Thoracic aorta (tissue), 2 donors: Measurements from ENCODE around the gene CLTCL1. TPM values are rescaled to one million over a fixed set of nuclear protein-coding genes. Genes with fewer than 3 reads are reported as not detected.

Source experiments
- ATAC-seq: fragments of 150-250 bp; one replicate; pipeline ENCODE4 v1.8.0; 2017; ENCODE audit warnings: low read depth; ENCODE audit not compliant: insufficient number of reproducible peaks, low FRiP score
- DNase-seq: peaks from one replicate; pipeline ENCODE4 v3.0.0-alpha.2; 2020; ENCODE audit warnings: low spot score
- H3K27ac ChIP-seq, 2 donors: fragments of 200-600 bp; sonication (generic); 1 replicate in 1 of 2; 2 replicates in 1 of 2; pipeline ENCODE4 v1.5.1; 2016; ENCODE audit warnings: mild to moderate bottlenecking in 2 of 2, moderate library complexity in 2 of 2
- H3K27me3 ChIP-seq: fragments of 200-600 bp; sonication (generic); replicated peaks from 2 replicates; pipeline ENCODE4 v1.6.0; 2016; ENCODE audit warnings: mild to moderate bottlenecking; ENCODE audit not compliant: insufficient read depth
- H3K36me3 ChIP-seq: fragments of 200-600 bp; sonication (generic); one replicate; pipeline ENCODE4 v1.5.1; 2016
- H3K4me1 ChIP-seq, 2 donors: fragments of 200-600 bp; sonication (generic); 1 replicate in 1 of 2; 2 replicates in 1 of 2; pipeline versions ENCODE4 v1.5.1 to v1.6.0; 2016; ENCODE audit warnings: low read depth in 2 of 2, mild to moderate bottlenecking in 1 of 2; ENCODE audit not compliant: control insufficient read depth in 1 of 2
- H3K4me3 ChIP-seq: fragments of 200-600 bp; sonication (generic); 2 replicates; pipeline ENCODE4 v1.5.1; 2016; ENCODE audit warnings: mild to moderate bottlenecking
- H3K9me3 ChIP-seq: fragments of 200-600 bp; sonication (generic); 2 replicates; pipeline ENCODE4 v1.5.1; 2016
- total RNA-seq, 2 donors: library from RNA; depleted of rRNA; stranded (reverse); fragments of >200 nt; gene quantifications; one replicate each; pipeline versions ENCODE4 v1.1.0 to v1.2.3, GENCODE V29; 2016
- TF ChIP-seq, protein P1 (sequence below): fragments of 200-600 bp; sonication (generic); IDR thresholded peaks from one replicate; pipeline ENCODE4 v1.5.1; 2019; ENCODE audit warnings: antibody characterized with exemption

CLTCL1 gene
- total RNA-seq, 2 donors from 2014 or later = 5.3 to 6.1 TPM

DNA sequence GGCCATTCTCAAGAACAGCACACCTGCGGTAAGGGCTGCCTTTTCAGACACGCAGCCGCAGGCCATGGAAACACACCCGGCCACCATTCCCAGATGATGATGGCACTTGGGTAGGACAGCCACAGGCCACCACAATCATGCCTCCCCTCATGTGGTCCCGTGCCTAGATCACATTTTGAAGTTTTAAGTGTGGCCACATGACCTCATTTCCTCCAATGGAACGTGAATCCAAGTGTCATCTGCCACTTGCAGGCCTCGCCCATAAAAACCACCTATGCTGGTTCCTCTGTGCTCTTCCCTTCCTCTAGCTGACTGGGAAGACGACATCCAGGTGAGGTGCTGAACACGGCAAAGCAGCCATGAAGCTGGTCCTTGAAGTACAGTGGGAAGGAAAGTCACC, 68.4 kb downstream of the CLTCL1 start:
- TF ChIP-seq, protein P1, sequence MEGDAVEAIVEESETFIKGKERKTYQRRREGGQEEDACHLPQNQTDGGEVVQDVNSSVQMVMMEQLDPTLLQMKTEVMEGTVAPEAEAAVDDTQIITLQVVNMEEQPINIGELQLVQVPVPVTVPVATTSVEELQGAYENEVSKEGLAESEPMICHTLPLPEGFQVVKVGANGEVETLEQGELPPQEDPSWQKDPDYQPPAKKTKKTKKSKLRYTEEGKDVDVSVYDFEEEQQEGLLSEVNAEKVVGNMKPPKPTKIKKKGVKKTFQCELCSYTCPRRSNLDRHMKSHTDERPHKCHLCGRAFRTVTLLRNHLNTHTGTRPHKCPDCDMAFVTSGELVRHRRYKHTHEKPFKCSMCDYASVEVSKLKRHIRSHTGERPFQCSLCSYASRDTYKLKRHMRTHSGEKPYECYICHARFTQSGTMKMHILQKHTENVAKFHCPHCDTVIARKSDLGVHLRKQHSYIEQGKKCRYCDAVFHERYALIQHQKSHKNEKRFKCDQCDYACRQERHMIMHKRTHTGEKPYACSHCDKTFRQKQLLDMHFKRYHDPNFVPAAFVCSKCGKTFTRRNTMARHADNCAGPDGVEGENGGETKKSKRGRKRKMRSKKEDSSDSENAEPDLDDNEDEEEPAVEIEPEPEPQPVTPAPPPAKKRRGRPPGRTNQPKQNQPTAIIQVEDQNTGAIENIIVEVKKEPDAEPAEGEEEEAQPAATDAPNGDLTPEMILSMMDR = no peak
- Histone ChIP-seq H3K9me3 (no peaks in the 10 kb centered on the region), H3K27ac (no peak overlapping the region), H3K4me3 (no peak overlapping the region), H3K36me3 (peaks cover 7% of the 10 kb centered on the region), H3K4me1 (peaks cover 0 to 9% of the 10 kb centered on the region in 2 donors), H3K27me3 (no peaks in the 10 kb centered on the region)
- DNase-seq = no peak
- no peak for ATAC-seq

DNA sequence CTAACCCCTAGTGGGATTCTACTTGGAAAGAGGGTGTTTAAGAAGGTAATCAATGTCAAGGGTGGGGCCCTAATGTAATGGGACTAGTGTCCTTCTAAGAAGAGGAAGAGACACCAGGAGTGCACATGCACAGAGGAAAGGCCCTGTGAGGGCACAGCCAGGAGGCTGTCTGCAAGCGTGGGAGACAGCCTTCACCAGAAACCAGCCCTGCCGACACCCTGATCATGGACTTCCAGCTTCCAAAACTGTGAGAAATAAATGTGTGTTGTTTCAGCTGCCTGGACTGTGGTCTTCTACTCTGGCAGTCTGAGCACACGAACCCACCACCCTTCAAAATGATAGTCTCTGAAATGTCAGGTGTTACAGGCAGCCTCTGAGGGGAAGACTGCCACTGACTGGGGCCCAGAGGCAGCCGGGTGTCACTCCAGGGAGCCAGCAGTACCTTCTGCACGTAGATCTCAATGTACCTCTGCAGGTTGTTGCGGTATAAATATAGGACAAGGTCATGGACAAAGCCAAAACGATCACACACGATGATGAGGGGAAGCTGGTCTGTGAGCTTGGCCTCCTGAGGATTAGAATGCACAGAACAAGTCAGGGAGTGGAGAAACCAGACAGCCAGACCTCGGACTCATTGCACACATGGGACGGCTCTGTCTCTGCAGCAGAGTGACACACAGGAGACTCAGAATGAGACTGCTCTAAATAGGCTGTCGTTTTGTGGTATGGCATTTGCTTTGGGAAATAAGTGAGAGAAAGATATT, 69.1 kb downstream of the CLTCL1 start:
- Histone ChIP-seq H3K4me1 (peaks cover 0 to 5% of the 10 kb centered on the region in 2 donors), H3K9me3 (no peaks in the 10 kb centered on the region), H3K27ac (no peak overlapping the region), H3K36me3 (peaks cover 7% of the 10 kb centered on the region), H3K4me3 (no peak overlapping the region), H3K27me3 (no peaks in the 10 kb centered on the region)
- TF ChIP-seq, protein P1 = no peak
- DNase-seq = no peak
- no peak for ATAC-seq

DNA sequence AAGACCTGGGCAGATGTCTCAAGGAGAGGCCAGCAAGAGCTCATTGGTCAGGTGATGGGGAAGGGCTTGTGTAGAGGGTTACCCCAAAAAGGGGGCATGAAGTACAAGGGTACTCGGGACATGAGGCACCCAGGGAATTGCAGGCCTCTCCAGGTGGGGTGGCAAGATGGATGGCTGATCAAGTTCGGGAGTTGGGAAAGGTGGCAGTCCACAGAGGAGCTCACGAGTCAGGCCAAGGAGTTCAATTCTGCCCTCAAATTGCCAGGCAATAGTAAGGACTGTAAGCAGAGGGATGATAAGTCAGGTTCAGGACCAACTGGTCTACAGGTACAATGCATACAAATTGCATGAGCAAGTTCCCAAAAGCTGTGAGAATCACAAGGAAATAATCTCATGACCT, 70.7 kb downstream of the CLTCL1 start:
- Histone ChIP-seq H3K27ac (no peak overlapping the region), H3K36me3 (peaks cover 10% of the 10 kb centered on the region), H3K4me3 (no peak overlapping the region), H3K27me3 (no peaks in the 10 kb centered on the region), H3K4me1 (peaks cover 0 to 5% of the 10 kb centered on the region in 2 donors), H3K9me3 (no peaks in the 10 kb centered on the region)
- DNase-seq (no peak), ATAC-seq (no peak)
- TF ChIP-seq, protein P1 = no peak

DNA sequence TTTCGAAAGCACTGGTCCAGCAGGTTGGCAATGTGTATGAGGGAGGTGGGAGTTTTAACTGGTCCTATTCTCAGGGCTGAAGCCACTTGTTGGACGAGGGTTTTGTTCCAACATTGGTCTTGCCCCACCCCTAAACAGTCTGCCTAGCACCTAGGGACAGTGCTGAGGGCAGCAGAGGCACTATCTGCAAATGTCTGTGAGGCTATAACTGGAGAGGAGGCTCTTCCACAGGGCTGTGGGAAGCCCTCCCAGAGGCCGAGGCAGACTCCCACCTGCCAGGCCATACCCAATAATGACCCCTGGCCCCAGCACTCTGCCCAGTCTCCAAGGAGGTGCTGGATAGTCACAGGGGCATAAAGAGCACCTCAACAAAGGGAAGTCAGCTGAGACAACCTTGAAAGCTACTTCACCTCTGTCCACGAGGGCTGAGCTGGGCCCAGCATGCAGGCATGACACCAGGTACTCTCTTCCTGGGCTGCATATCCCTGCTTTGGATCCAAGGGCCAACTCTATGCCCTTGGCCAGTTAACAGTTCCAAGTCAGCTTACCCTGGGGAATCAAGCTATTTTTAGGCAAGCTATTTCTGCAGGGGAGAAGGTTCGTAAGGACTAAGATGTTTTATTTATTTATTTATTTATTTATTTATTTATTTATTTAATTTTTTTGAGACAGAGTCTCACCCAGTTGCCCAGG, 72.8 kb downstream of the CLTCL1 start:
- no peaks in the 10 kb centered on the region for H3K9me3 ChIP-seq
- no peak overlapping the region for H3K27ac ChIP-seq
- DNase-seq (no peak), ATAC-seq (no peak)
- H3K4me1 ChIP-seq = peaks cover 0 to 5% of the 10 kb centered on the region in 2 donors
- TF ChIP-seq, protein P1 = no peak
- no peaks in the 10 kb centered on the region for H3K27me3 ChIP-seq
- no peak overlapping the region for H3K4me3 ChIP-seq
- H3K36me3 ChIP-seq = peaks cover 13% of the 10 kb centered on the region

DNA sequence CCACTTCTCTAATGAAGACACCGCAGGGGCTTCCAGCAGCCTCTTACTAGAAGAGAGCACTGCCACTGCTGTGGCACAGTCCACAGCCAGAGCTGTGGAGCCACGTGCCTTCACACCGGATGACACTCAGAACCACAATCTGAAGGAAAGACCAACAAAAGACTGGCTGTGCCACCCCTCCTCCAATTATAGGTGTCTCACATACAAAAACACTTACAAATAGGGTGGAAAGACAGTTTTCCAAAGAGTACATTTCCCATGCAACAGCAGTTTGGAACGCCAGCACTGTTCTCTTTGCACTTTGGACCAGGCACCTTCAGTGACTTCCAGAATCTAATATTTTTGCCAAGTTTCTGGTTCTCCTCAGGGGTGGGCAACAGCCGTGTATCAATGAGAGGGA, 74.9 kb downstream of the CLTCL1 start:
- no peaks in the 10 kb centered on the region for H3K27me3 ChIP-seq
- no peaks in the 10 kb centered on the region for H3K9me3 ChIP-seq
- no peak overlapping the region for H3K27ac ChIP-seq
- H3K4me1 ChIP-seq = peaks cover 0 to 5% of the 10 kb centered on the region in 2 donors
- TF ChIP-seq, protein P1 = no peak
- ATAC-seq (no peak), DNase-seq (no peak)
- peaks cover 6% of the 10 kb centered on the region for H3K36me3 ChIP-seq
- no peak overlapping the region for H3K4me3 ChIP-seq
